Measurements from ENCODE around the gene TUNAR.

TUNAR gene

GRCh38 chr14:95876761-95877538 lies at the start of gene TUNAR:
TSS of gene TUNAR (plus strand) at chr14:95876832.
- no peak for TF ChIP-seq ZBTB7A (IDR thresholded peaks at IDR 0.05; ENCODE audit: low read depth)
- TF ChIP-seq EGR1 (IDR thresholded peaks at IDR 0.05): no peak
- no peak for TF ChIP-seq REST (IDR thresholded peaks at IDR 0.05; ENCODE audit: low read depth)
- TF ChIP-seq EP300 (IDR thresholded peaks at IDR 0.05; ENCODE audit: borderline replicate concordance): no peak
- TF ChIP-seq RAD21 (IDR thresholded peaks at IDR 0.05; ENCODE audit: low read depth): peak; percentile 52
- no peak for TF ChIP-seq FOXM1 (IDR thresholded peaks at IDR 0.05; ENCODE audit: borderline replicate concordance, low read depth)
- TF ChIP-seq CREB1 (IDR thresholded peaks at IDR 0.05; ENCODE audit: low read depth): no peak

GRCh38 chr14:95828649-95829265 lies 47.9 kb upstream of the TUNAR start:
- TF ChIP-seq TAF1 (IDR thresholded peaks at IDR 0.05; ENCODE audit: low read depth): no peak
- no peak for TF ChIP-seq FOXM1 (IDR thresholded peaks at IDR 0.05; ENCODE audit: borderline replicate concordance, low read depth)
- TF ChIP-seq RAD21 (IDR thresholded peaks at IDR 0.05; ENCODE audit: low read depth): no peak
- no peak for TF ChIP-seq YY1 (IDR thresholded peaks at IDR 0.05; ENCODE audit: low read depth)
- no peak for TF ChIP-seq NFIC (IDR thresholded peaks at IDR 0.05)
- TF ChIP-seq TEAD4 (IDR thresholded peaks at IDR 0.05): no peak
- TF ChIP-seq REST (IDR thresholded peaks at IDR 0.05; ENCODE audit: low read depth): no peak
- TF ChIP-seq EGR1 (IDR thresholded peaks at IDR 0.05): no peak
- TF ChIP-seq USF1 (IDR thresholded peaks at IDR 0.05): no peak
- TF ChIP-seq MAX (IDR thresholded peaks at IDR 0.05): no peak
- TF ChIP-seq EP300 (IDR thresholded peaks at IDR 0.05; ENCODE audit: borderline replicate concordance): no peak
- no peak for TF ChIP-seq CEBPB (IDR thresholded peaks at IDR 0.05)
- TF ChIP-seq TCF12 (IDR thresholded peaks at IDR 0.05; ENCODE audit: low read depth): no peak
- TF ChIP-seq CREB1 (IDR thresholded peaks at IDR 0.05; ENCODE audit: low read depth): no peak
- no peak for TF ChIP-seq ZBTB7A (IDR thresholded peaks at IDR 0.05; ENCODE audit: low read depth)

- no peak for TF ChIP-seq MAX (IDR thresholded peaks at IDR 0.05)
- no peak for TF ChIP-seq CREB1 (IDR thresholded peaks at IDR 0.05; ENCODE audit: low read depth)
- no peak for TF ChIP-seq NFIC (IDR thresholded peaks at IDR 0.05)
- no peak for TF ChIP-seq YY1 (IDR thresholded peaks at IDR 0.05; ENCODE audit: low read depth)
- no peak for TF ChIP-seq CEBPB (IDR thresholded peaks at IDR 0.05)
- TF ChIP-seq EGR1 (IDR thresholded peaks at IDR 0.05): no peak
- TF ChIP-seq USF1 (IDR thresholded peaks at IDR 0.05): no peak
- no peak for TF ChIP-seq RAD21 (IDR thresholded peaks at IDR 0.05; ENCODE audit: low read depth)
- no peak for TF ChIP-seq TAF1 (IDR thresholded peaks at IDR 0.05; ENCODE audit: low read depth)
- no peak for TF ChIP-seq ZBTB7A (IDR thresholded peaks at IDR 0.05; ENCODE audit: low read depth)
- no peak for TF ChIP-seq EP300 (IDR thresholded peaks at IDR 0.05; ENCODE audit: borderline replicate concordance)
- TF ChIP-seq TCF12 (IDR thresholded peaks at IDR 0.05; ENCODE audit: low read depth): no peak
- TF ChIP-seq FOXM1 (IDR thresholded peaks at IDR 0.05; ENCODE audit: borderline replicate concordance, low read depth): no peak
Observed at GRCh38 chr14:95829321-95829720, 47.3 kb upstream of the TUNAR start.

GRCh38 chr14:95830386-95830785 lies 46.2 kb upstream of the TUNAR start:
- no peak for TF ChIP-seq USF1 (IDR thresholded peaks at IDR 0.05)

- TF ChIP-seq FOXM1 (IDR thresholded peaks at IDR 0.05; ENCODE audit: borderline replicate concordance, low read depth) (no peak), CREB1 (IDR thresholded peaks at IDR 0.05; ENCODE audit: low read depth) (no peak)
Observed at GRCh38 chr14:95831041-95831440, 45.6 kb upstream of the TUNAR start.

Data from Ishikawa (cell line).